ENCODE results near the gene LMF1.

DNA sequence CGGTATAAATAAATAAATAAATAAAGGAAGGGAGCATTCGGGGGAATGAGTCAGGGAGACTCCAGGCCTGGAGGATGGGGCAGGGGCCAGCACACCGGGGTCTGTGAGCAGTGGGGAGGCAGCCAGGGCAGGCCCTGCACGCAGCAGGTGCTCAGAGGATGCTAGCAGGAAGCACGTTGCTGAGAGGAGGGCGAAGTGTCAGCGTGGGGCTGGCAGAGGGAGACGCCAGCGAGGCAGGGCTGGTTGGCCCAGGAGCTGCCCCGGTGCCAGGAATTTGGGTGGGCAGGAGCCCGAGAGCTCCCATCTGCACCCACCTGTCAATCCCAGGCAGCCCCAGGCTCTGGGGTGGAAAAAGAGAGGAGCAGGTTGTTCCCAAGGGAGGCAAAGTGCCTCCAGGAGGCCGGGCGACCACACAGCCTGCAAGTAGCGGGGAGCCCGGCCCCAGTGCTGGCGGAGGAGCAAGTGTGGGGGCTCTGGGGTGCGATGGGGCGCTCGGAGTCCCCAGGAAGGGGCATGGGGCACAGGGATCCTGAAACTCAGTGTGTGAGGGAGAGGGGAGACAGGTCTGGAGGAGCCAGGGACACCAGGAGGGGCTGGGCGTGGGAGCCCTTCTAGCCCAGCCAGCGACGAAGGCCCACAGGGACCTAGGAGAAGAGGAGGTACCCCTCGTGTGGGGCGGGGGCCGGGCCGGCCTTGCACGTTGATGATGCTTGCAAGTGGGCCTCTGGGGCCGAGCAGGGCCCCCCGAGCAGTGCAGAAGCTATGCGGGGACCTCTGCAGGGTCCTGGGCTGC is 38.8 kb upstream of the LMF1 start:
- TF ChIP-seq CREB1 (IDR thresholded peaks at IDR 0.05), result no peak
- no peak for TF ChIP-seq PHF8 (conservative IDR thresholded peaks at IDR 0.05; ENCODE audit: low read depth, low read length)
- TF ChIP-seq GABPA (IDR thresholded peaks at IDR 0.05; ENCODE audit: borderline replicate concordance, insufficient read depth, low read length), result no peak

All from H1 (cell line).